HUDEP-2 (cell line): ENCODE measurements around the gene ZNF771.
A peak's percentile ranks its signal among the peaks of the same experiment; 100 is the strongest.
"Not testable (repeated sequence)": the region's sequence is repeated elsewhere in the genome, so short reads cannot be mapped to it uniquely, and the experiment has no call there.

Experiments
- DNase-seq, 76 experiments: peaks; one replicate each; lab custom pipeline; 2025; ENCODE audit not compliant: unreplicated experiment in 76 of 76; lab: John Stamatoyannopoulos, UW

ZNF771 gene

GRCh38 chr16:30374538-30374937, 32.9 kb upstream of the ZNF771 start, which contains the start of gene MYL11:
Gene MYL11, plus strand, starts transcription at chr16:30374802. Its CDS starts 56 bp downstream, at chr16:30374858.
- DNase-seq = no peak

- no peak for DNase-seq
These were observed 31.5 kb upstream of the ZNF771 start for GRCh38 chr16:30375864-30376263.

- DNase-seq = no peak
These were observed 30.9 kb upstream of the ZNF771 start for GRCh38 chr16:30376461-30376902.

- DNase-seq = peak in 3 of 76 experiments; percentile 56 to 79 (median 64)
These were observed 30.2 kb upstream of the ZNF771 start for GRCh38 chr16:30377050-30377811.

DNA sequence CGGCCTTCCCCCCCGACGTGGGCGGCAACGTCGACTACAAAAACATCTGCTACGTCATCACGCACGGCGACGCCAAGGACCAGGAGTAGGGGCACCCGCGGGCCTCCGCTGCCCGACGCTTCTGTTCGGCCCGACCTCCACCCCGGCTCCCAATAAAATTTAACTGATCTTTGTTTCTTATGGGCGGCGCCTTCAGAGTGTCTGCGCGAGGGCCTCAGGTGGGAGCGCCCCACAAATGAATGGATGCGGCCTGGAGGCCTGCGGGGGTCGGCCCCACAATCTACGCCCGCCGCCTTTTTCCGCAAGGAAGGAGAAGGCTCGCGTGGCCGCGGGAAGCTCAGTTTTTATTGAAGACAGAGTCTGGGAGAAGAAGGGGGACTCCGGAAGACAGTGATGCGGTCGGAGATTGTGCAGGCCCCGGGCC, 29.6 kb upstream of the ZNF771 start:
- DNase-seq = peak in 71 of 76 experiments; percentile 26 to 89 (median 78)

DNA sequence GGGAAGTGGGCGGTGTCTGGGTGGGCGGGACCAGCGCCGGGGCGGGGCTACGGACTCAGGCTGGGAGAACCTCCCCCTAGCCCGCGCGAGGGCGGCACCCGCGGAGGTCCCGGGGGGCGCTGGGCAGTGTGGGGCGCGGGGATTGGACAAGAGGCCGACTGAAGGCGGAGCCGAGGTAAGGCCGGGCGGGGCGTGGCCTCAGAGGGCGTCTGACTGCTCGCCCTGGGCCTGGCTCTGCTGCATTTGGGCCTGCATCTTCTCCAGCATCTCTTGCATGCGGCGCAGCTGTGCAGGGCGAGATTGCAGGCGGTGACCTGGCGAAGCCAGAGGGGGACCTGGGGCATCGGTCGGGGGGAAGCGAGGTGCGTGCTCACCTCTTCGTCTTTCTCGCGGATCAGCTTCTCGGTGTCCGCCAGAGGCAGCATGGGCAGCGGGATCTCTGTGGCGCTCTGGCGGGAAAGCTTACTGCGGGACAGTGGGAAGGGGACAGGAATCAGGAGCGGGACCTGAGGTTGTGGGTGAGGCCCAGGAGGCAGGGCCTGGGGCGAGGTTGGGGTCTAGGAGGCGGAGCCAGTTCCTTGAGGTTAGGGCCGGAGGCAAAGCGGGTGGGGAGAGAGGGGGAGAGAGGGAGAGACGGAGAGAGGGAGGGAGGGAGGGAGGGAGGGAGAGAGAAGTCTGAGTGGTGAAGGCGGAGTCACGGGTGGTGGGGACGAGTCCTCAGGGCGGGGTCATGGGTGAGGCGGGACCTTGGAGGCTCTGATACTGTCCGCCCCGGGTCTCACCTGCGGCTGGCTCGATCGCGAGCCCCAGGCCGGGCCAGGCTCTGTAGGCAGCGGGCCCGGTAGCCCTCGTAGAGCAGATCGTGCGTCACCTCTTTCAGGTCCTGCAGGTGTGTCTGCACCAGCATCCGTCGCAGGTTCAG, 28.9 kb upstream of the ZNF771 start:
- DNase-seq = peak in 73 of 76 experiments; percentile 77 to 99 (median 97)

- DNase-seq = no peak
These were observed 28.1 kb upstream of the ZNF771 start for GRCh38 chr16:30379158-30379783.

GRCh38 chr16:30380072-30380802, 27.2 kb upstream of the ZNF771 start:
- no peak for DNase-seq

DNA sequence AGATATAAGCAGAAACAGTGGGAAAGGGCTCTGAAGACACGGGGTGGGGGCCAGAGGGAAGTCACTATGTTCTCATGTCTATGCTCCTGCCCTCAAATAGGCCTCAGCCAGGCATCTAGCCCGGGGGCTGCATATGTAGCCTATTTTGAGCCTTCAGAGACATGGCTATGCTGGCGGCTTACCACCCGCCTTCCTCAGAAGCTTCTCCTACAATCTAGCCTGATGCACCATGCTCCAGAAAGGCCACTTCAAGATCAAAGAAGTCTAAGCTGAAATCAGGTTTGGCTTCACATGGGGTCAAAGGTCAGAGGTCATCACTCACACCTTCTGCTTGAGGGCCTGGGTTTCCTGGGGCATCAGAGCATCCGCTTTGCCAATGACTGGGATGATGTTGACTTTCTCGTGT, 26.6 kb upstream of the ZNF771 start:
- no peak for DNase-seq

GRCh38 chr16:30381291-30382041, 25.9 kb upstream of the ZNF771 start:
- DNase-seq = no peak

GRCh38 chr16:30382111-30382881, 25.1 kb upstream of the ZNF771 start, which contains the start of gene SEPTIN1:
Gene SEPTIN1, minus strand, starts transcription at chr16:30382561. Its CDS starts 19 bp downstream, at chr16:30382542.
- no peak for DNase-seq

GRCh38 chr16:30383521-30383920, 23.9 kb upstream of the ZNF771 start:
- no peak for DNase-seq

DNA sequence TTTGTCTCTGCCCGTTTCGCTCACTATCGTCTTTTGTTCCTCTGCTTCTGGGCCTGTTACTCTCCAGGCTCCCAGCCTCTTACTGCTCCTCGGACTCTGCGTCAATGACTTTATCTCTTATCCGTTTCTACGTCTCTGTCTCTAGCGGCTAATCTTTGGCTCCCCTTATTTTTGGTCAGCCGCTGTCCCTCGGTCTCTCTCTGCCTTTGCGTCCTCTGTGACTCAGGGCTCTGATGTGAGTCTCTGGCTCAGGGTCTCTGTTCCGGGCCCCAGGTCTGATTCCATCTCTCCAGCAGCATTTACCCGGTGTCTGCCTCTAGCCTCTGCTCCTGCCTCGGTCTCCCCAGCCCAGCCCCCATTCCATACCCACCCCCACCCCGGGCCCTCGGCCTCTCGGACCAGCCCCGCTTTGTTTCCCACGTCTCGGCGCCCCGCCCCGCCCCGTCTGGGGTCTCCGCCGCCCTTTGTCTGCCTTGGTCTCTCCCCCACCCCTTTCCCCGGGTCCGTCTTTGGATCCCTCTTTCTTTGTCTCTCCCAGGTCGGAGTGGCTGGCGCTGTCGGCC, 12.7 kb upstream of the ZNF771 start:
- peak in 6 of 76 experiments; percentile 11 to 28 (median 16) for DNase-seq

- peak in 63 of 76 experiments; percentile 17 to 72 (median 49) for DNase-seq
These were observed 12.0 kb upstream of the ZNF771 start, which contains the start of gene ZNF48 for GRCh38 chr16:30395155-30395991. Gene ZNF48, plus strand, starts transcription at chr16:30395420. Its CDS starts 375 bp downstream, at chr16:30395795.

- DNase-seq = peak in 2 of 76 experiments; percentile 19
These were observed 11.3 kb upstream of the ZNF771 start for GRCh38 chr16:30395992-30396585.

- not testable (repeated sequence) for DNase-seq
These were observed 10.8 kb upstream of the ZNF771 start for GRCh38 chr16:30396627-30397026.

DNA sequence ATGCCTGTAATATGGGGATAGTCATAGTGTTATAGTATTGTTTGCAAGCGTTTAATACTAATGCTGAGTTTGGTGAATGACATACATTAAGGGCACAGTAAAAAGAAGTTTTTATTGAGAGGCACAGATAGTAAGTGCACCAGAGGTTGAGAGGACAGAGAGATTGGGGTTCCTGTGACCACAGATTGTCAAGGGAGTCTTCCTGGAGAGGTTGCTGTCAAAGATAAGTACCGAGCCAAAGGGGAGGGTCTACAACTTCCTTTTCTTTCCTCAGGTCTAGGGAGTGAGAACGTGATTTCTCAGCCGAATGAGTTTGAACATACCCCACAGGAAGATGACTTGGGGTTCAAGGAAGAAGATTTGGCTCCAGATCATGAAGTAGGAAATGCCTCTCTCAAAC, 10.3 kb upstream of the ZNF771 start:
- DNase-seq = no peak
